ENCODE results near the gene ARFGAP1. TPM values are rescaled to one million over a fixed set of nuclear protein-coding genes. Genes with fewer than 3 reads are reported as not detected.

ARFGAP1 gene
- total and polyA plus RNA-seq, 2 of the 4 experiments (the other 2 are of a cell fraction) = 59.1 to 194 TPM

- in situ Hi-C loops (cut with MboI; ENCODE audit: low sequenced_read_pairs) = no loop called here
- H3K4me2 ChIP-seq (ENCODE audit: low read depth, low read length) = no peak overlapping the region
- H3K27me3 ChIP-seq (ENCODE audit: control insufficient read depth, insufficient read depth, low read length) = peaks cover 14% of the 10 kb centered on the region
- no peak overlapping the region for H2BK15ac ChIP-seq (ENCODE audit: low read depth, low read length)
- no TSS peak for BruUV-seq (replicated peaks)
- no peak overlapping the region for H3K9ac ChIP-seq (ENCODE audit: low read depth, low read length)
- H4K20me1 ChIP-seq (ENCODE audit: insufficient read depth, low read length) = peaks cover 59% of the 10 kb centered on the region
- ChIA-PET POLR2A (ENCODE audit: unreplicated experiment) (no interaction called here), CTCF (interaction anchor here (1.2 kb wide), 2 partner anchors 18 to 68 kb away, joined by 3 read pairs; partner anchors contain the start of gene ARFGAP1)
- H3K4me3 ChIP-seq (ENCODE audit: insufficient read depth, low read depth, low read length) = no peak overlapping the region
- intact Hi-C loops (cut with micrococcal nuclease) = no loop called here
- no peak overlapping the region for H2AK5ac ChIP-seq (ENCODE audit: low read depth, low read length)
- H3K9me1 ChIP-seq (ENCODE audit: insufficient read depth, low read length) = no peaks in the 10 kb centered on the region
- no peak overlapping the region for H2BK5ac ChIP-seq (ENCODE audit: low read depth, low read length, poor library complexity, severe bottlenecking)
- H3K23ac ChIP-seq (ENCODE audit: low read depth, low read length) = no peak overlapping the region
- H4K91ac ChIP-seq (ENCODE audit: insufficient read depth, low read depth, low read length) = no peak overlapping the region
- H3K4me1 ChIP-seq (ENCODE audit: control insufficient read depth, insufficient read depth, low read length) = no peaks in the 10 kb centered on the region
- H3K18ac ChIP-seq (ENCODE audit: low read depth, low read length) = no peak overlapping the region
- no peak overlapping the region for H3K56ac ChIP-seq (ENCODE audit: extremely low read depth, insufficient read depth, low read length)
- H2AK9ac ChIP-seq (replicated peaks; ENCODE audit: low read depth, low read length, poor library complexity) = no peak overlapping the region
- H3K14ac ChIP-seq (replicated peaks; ENCODE audit: low read depth, low read length) = no peak overlapping the region
- no peak overlapping the region for H2BK120ac ChIP-seq (ENCODE audit: low read depth, low read length)
- WGBS, 2 experiments (ENCODE audit: extremely low coverage in 2 of 2, insufficient read length in 1 of 2) = 53% methylated on average over 3 of the region's 26 CpGs; no CpG with 5 or more reads in 1 of the 2 experiments
- no peak overlapping the region for H3K4ac ChIP-seq (ENCODE audit: low read depth, low read length)
- no peaks in the 10 kb centered on the region for H3K9me3 ChIP-seq (ENCODE audit: control insufficient read depth, insufficient read depth, low read length)
- dilution Hi-C loops (cut with HindIII; ENCODE audit: low sequenced_read_pairs, unreplicated experiment) = no loop called here
- peaks cover 0 to 12% of the 10 kb centered on the region in 2 experiments; a peak in 1 of 4 replicates for H3K79me1 ChIP-seq (ENCODE audit: low read depth in 1 of 2, low read length in 2 of 2)
- peak; percentile 44 for TF ChIP-seq RAD21 (IDR thresholded peaks at IDR 0.05; ENCODE audit: low read length)
- no peak for TF ChIP-seq MXI1 (IDR thresholded peaks at IDR 0.05; ENCODE audit: borderline replicate concordance, low read depth, low read length)
- no peak for TF ChIP-seq POLR2A (IDR thresholded peaks at IDR 0.05; ENCODE audit: low read depth, low read length)
- TF ChIP-seq SMC3 (IDR thresholded peaks at IDR 0.05; ENCODE audit: low read depth, low read length) = peak; percentile 49
- TF ChIP-seq CTCF (conservative IDR thresholded peaks at IDR 0.05; ENCODE audit: low read depth, low read length) = peak; percentile 60
- TF ChIP-seq MAZ (IDR thresholded peaks at IDR 0.05; ENCODE audit: borderline replicate concordance, low read depth, low read length) = no peak
- no peak overlapping the region for H4K8ac ChIP-seq (ENCODE audit: low read depth in 2 of 2, low read length in 2 of 2)
- H2AFZ ChIP-seq (replicated peaks; ENCODE audit: low read length, poor library complexity) = no peak overlapping the region
- peaks cover 31% of the 10 kb centered on the region for H3K36me3 ChIP-seq (ENCODE audit: control insufficient read depth, insufficient read depth, low read length)
- peak; percentile 65 for ATAC-seq (ENCODE audit: low read depth)
- no peak overlapping the region for H3K27ac ChIP-seq (ENCODE audit: insufficient read depth, low read length)
- H2BK20ac ChIP-seq (ENCODE audit: low read depth, low read length) = no peak overlapping the region
- DNase-seq = peak; percentile 11
- no peak overlapping the region for H4K5ac ChIP-seq (ENCODE audit: low read depth, low read length)
These were observed 18.3 kb downstream of the ARFGAP1 start for GRCh38 chr20:63290677-63291472.
